ENCODE data around the gene ROMO1. TPM values are rescaled to one million over a fixed set of nuclear protein-coding genes. Genes with fewer than 3 reads are reported as not detected.
"Not testable (repeated sequence)": the region's sequence is repeated elsewhere in the genome, so short reads cannot be mapped to it uniquely, and the experiment has no call there.

ROMO1 gene
- total RNA-seq, 1 experiment from 2014 or later = 318 TPM

GRCh38 chr20:35719717-35720116, 20.5 kb downstream of the ROMO1 start:
- DNase-seq = no peak
- H3K36me3 ChIP-seq = peaks cover 98% of the 10 kb centered on the region

DNA sequence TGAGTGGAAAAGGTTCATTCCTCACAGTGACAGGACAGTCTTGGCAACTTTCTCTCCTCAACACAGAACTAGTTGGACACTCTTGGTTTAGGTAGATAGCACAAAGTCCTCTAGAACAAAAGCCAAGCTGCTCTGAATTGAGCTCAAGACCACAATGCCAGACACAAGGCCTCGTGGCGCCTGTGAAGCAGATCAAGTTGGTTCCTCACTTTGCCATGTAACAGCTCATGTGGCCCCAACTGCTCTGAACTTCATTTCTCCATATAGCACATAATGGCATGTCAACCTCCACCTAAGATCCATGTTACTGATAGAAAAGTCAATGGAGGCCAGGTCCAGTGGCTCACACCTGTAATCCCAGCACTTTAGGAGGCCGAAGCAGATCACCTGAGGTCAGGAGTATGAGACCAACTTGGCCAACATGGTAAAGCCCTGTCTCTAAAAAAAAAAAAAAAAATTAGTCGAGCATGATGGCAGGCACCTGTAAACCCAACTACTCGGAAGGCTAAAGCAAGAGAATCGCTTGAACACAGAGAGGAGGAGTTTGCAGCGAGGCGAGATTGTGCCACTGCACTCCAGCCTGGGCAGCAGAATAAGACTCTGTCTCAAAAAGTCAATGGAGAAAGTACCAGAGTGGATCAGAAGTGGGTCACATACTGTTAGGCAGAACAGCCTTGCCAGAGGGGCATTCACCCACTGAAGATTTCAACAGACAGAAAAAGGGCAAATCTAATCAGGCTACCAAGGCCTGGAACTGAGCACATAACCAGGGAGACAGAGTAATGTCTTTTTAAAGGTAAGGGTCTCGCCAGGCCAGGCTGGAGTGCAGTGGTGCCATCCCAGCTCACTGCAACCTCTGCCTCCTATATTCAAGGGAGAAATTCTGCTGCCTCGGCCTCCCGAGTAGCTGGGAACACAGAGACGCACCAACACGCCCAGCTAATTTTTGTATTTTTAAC, 21.2 kb downstream of the ROMO1 start:
- Histone ChIP-seq H3K9me3 (no peaks in the 10 kb centered on the region), H3K4me3 (no peak overlapping the region), H3K27me3 (no peaks in the 10 kb centered on the region), H3K36me3 (peaks cover 98% of the 10 kb centered on the region)
- DNase-seq = no peak

More at GRCh38 chr20:35719717-35720116, 20.5 kb downstream of the ROMO1 start:
- Histone ChIP-seq H3K9me3 (no peaks in the 10 kb centered on the region), H3K4me3 (no peak overlapping the region), H3K27me3 (no peaks in the 10 kb centered on the region)

DNA sequence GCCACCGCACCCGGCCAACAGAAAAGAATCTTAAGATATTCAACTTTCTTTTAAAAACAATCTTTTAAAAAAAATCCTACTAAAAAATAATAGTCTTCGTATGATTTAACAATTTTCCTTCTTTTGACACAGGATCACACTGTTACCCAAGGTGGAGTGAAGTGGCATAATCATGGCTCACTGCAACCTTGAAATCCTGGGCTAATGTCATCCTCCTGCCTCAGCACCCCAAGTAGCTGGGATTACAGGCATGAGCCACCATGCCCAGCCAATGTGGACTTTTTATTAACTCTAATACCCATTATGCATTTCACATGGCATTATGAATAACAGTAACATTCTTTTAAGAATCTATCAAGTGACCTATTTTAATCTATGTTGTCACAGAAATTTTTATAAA, 22.0 kb downstream of the ROMO1 start:
- Histone ChIP-seq H3K4me3 (no peak overlapping the region), H3K36me3 (peaks cover 98% of the 10 kb centered on the region), H3K27me3 (no peaks in the 10 kb centered on the region), H3K9me3 (no peaks in the 10 kb centered on the region)
- DNase-seq = no peak

DNA sequence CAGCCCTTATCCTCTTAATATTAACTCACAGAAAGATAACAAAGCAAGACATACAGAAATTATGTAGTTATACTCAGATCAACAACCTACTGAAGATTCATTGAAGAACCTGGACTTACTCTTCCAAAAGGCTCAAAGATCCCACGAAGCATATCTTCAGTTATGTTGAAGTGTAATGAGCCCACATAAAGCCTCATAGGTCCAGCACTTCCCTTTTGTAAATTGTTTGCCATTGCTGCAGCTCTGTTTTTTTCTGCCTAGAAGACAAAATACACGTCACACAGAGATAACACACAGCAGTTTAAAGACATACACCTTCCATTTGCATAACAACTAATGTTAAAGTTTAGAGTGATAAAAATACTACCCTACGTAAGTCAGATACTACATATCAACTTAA, 22.4 kb downstream of the ROMO1 start:
- no peaks in the 10 kb centered on the region for H3K27me3 ChIP-seq
- H3K4me3 ChIP-seq = no peak overlapping the region
- no peak for DNase-seq
- H3K36me3 ChIP-seq = peaks cover 98% of the 10 kb centered on the region
- H3K9me3 ChIP-seq = no peaks in the 10 kb centered on the region

DNA sequence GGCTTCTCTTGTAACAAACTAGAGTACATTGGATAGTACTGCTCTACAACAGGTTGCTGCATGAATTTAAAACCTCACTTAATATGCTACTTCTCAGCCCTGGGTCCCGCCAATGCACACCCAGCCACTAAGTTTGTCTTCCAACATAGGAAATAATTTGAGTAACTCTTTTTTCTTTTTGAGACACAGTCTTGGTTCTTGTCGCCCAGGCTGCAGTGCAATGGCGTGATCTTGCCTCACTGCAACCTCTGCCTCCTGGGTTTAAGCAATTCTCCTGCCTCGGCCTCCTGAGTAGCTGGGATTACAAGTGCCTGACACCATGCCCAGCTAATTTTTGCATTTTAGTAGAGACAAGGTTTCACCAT, 24.1 kb downstream of the ROMO1 start:
- H3K27me3 ChIP-seq, DNase-seq, H3K4me3 ChIP-seq, H3K9me3 ChIP-seq: not testable (repeated sequence)
- peaks cover 98% of the 10 kb centered on the region for H3K36me3 ChIP-seq

GRCh38 chr20:35723652-35724320, 24.6 kb downstream of the ROMO1 start:
- H3K27me3 ChIP-seq, H3K4me3 ChIP-seq, DNase-seq, H3K9me3 ChIP-seq: not testable (repeated sequence)
- peaks cover 98% of the 10 kb centered on the region for H3K36me3 ChIP-seq

GRCh38 chr20:35724321-35725230, 25.4 kb downstream of the ROMO1 start:
- Histone ChIP-seq H3K36me3 (peaks cover 98% of the 10 kb centered on the region), H3K9me3 (no peaks in the 10 kb centered on the region), H3K4me3 (no peak overlapping the region), H3K27me3 (no peaks in the 10 kb centered on the region)
- no peak for DNase-seq

GRCh38 chr20:35726842-35727711, 27.9 kb downstream of the ROMO1 start:
- H3K27me3 ChIP-seq = no peaks in the 10 kb centered on the region
- peaks cover 98% of the 10 kb centered on the region for H3K36me3 ChIP-seq
- no peaks in the 10 kb centered on the region for H3K9me3 ChIP-seq
- no peak overlapping the region for H3K4me3 ChIP-seq
- no peak for DNase-seq

GRCh38 chr20:35729283-35729807, 30.1 kb downstream of the ROMO1 start:
- Histone ChIP-seq H3K9me3 (no peaks in the 10 kb centered on the region), H3K4me3 (no peak overlapping the region), H3K36me3 (peaks cover 100% of the 10 kb centered on the region), H3K27me3 (no peaks in the 10 kb centered on the region)
- no peak for DNase-seq

DNA sequence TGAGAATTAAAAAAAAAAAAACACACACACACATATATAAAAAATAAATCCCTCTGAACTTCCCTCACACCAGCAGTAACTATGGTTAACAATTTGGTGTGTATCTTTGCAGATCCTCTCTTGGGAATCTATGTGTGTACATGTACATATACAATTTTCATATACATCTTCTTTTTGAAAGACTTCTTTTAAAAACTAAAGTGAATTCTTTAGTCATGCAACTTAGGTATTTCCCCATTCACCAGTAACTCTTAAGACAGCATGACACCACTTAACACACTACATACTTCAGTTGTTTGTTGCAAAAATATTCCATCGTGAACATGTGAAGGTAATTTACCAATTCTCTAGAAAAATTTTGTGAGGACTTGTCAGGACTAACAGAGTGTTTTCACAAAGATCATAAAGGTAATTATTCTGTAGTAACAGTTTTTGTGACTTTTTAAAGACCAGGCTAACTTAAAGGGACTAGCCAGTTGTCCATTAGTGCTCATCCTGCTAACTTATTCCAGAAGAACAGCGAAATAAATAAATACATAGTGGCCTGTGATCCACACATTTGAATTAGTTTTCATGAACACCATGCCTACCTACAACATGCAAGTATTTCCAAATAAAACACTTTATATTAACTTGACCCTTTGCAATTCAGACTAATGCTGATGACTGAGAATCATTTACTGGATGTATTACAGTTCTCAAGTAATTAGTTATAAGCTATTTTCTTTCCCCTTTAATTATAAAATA, 30.8 kb downstream of the ROMO1 start:
- Histone ChIP-seq H3K27me3 (no peaks in the 10 kb centered on the region), H3K4me3 (no peak overlapping the region), H3K36me3 (peaks cover 100% of the 10 kb centered on the region), H3K9me3 (no peaks in the 10 kb centered on the region)
- no peak for DNase-seq

DNA sequence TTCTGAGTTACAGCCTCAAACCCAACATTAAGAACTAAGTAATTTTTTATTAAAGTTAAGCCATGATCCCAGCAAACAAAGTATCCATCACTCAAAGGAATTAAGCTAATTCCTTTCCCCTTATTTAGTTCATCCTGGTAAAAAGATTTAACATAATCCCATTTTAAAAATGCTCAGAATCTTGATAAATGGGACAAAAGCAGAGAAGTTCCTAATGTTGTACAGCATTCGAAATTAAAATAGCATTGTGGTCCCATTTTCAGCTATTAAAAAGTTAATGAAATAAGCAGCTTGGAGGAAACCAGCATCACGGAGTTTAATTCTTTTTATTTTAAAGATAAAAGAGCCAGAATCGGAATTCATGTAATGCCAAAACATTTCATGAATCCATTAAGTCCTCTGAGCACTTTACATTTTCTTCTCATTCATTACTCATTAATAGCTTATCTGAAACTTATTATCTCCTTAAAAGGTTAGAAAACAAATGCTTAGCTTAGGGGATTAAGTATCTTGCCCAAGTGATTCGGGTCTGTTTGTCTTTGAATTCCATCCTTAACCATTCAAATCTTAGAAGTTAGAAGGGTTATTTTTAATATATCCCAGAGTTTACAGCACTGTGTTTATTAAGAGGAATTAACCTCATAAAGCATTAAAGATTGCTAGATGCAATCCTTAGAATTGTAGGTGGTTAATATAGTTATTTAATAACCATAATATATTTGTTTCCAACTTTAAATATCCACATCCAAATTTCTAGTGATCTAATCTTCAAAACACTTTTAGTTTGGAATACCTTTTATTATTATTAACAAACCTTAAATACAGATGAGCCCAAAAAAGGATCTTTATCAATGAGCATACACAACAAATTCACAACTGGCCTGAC, 31.6 kb downstream of the ROMO1 start:
- H3K27me3 ChIP-seq = no peaks in the 10 kb centered on the region
- no peak overlapping the region for H3K4me3 ChIP-seq
- peaks cover 100% of the 10 kb centered on the region for H3K36me3 ChIP-seq

DNA sequence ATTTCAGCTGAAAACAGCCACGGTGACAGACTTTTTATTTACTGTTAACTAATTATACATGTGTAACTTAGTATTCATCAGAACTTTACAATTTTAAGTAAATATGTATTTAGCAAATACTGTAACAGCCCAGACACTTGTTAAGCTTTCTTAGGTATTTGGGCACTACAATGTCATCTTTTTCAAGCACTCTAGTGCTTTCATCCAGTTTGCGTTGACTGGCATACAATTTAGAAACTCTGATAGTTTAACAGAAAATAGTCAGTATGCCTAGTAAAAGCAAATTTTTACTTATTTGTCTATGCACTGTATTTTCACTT, 32.2 kb downstream of the ROMO1 start:
- H3K4me3 ChIP-seq = no peak overlapping the region
- peaks cover 100% of the 10 kb centered on the region for H3K36me3 ChIP-seq
- no peaks in the 10 kb centered on the region for H3K27me3 ChIP-seq
- H3K9me3 ChIP-seq = no peaks in the 10 kb centered on the region
- DNase-seq = no peak

More for the DNA sequence above, 31.6 kb downstream of the ROMO1 start:
- no peaks in the 10 kb centered on the region for H3K9me3 ChIP-seq
- DNase-seq = no peak

- Histone ChIP-seq H3K27me3 (no peaks in the 10 kb centered on the region), H3K9me3 (no peaks in the 10 kb centered on the region), H3K36me3 (peaks cover 100% of the 10 kb centered on the region), H3K4me3 (no peak overlapping the region)
- no peak for DNase-seq
Measured at GRCh38 chr20:35731862-35732643, 32.8 kb downstream of the ROMO1 start.

- H3K9me3 ChIP-seq = no peaks in the 10 kb centered on the region
Measured at GRCh38 chr20:35732644-35732982, 33.4 kb downstream of the ROMO1 start.

More at GRCh38 chr20:35732644-35732982, 33.4 kb downstream of the ROMO1 start:
- no peak overlapping the region for H3K4me3 ChIP-seq
- no peak for DNase-seq
- peaks cover 100% of the 10 kb centered on the region for H3K36me3 ChIP-seq
- no peaks in the 10 kb centered on the region for H3K27me3 ChIP-seq

All from MG63 (cell line).